H1 (cell line): Measurements from ENCODE around the gene DLST. TPM values are rescaled to one million over a fixed set of nuclear protein-coding genes. Genes with fewer than 3 reads are reported as not detected.

Experiments used
- CTCF ChIA-PET: fragments of 300-600 bp; sonication (Branson Sonifier 250); formaldehyde crosslinking; loops from one replicate; lab custom pipeline; 2021; ENCODE audit not compliant: partially characterized antibody; lab: Charles Lee
- POLR2A ChIA-PET: fragments of 300-600 bp; sonication (Branson Sonifier 250); formaldehyde crosslinking; loops from one replicate; lab custom pipeline; 2021; ENCODE audit warnings: inconsistent platforms; ENCODE audit not compliant: partially characterized antibody; lab: Charles Lee
- DNase-seq, 2 experiments: peaks; one replicate each; pipeline versions ENCODE4 v3.0.0 to v3.0.0-alpha.2; 2010 to 2022; ENCODE audit warnings: low spot score in 2 of 2, low read depth in 1 of 2, mixed read lengths in 1 of 2
- FAIRE-seq: peaks from 2 replicates; lab custom pipeline; 2011; peaks lifted over from hg19 to GRCh38; lab: Jason Lieb, UNC
- H2AFZ ChIP-seq: 2 replicates; pipeline ENCODE4 v1.8.1; 2012; ENCODE audit warnings: low read length, inconsistent platforms
- H2AK5ac ChIP-seq: 2 replicates; pipeline ENCODE4 v1.6.1; 2013; ENCODE audit warnings: low read depth, low read length
- H2BK120ac ChIP-seq: replicated peaks from 2 replicates; pipeline ENCODE3; 2013; ENCODE audit warnings: low read depth, low read length, inconsistent platforms
- H2BK12ac ChIP-seq: 2 replicates; pipeline ENCODE4 v1.6.1; 2013; ENCODE audit warnings: low read depth, low read length
- H2BK15ac ChIP-seq: 2 replicates; pipeline ENCODE4 v1.6.1; 2013; ENCODE audit warnings: low read length
- H2BK20ac ChIP-seq: 2 replicates; pipeline ENCODE4 v1.6.1; 2013; ENCODE audit warnings: low read length
- H2BK5ac ChIP-seq: 2 replicates; pipeline ENCODE4 v1.6.1; 2013; ENCODE audit warnings: low read depth, low read length
- H3K14ac ChIP-seq: 2 replicates; pipeline ENCODE4 v1.6.1; 2013; ENCODE audit warnings: inconsistent platforms; ENCODE audit not compliant: insufficient read length
- H3K18ac ChIP-seq: 2 replicates; pipeline ENCODE4 v1.6.1; 2013; ENCODE audit warnings: low read length; ENCODE audit errors: extremely low read depth
- H3K23ac ChIP-seq: 2 replicates; pipeline ENCODE4 v1.6.1; 2013; ENCODE audit warnings: inconsistent platforms; ENCODE audit not compliant: insufficient read length
- H3K23me2 ChIP-seq: 2 replicates; pipeline ENCODE4 v1.6.1; 2013; ENCODE audit warnings: low read depth, low read length
- H3K27ac ChIP-seq: 2 replicates; pipeline ENCODE4 v1.6.1; 2011; ENCODE audit warnings: low read depth, low read length, inconsistent platforms
- H3K27me3 ChIP-seq, 4 experiments: replicated peaks in 1 of 4; 1 replicate in 1 of 4; 2 replicates in 3 of 4; pipeline versions ENCODE4 v1.6.1 to v1.8.1; 2011 to 2013; ENCODE audit warnings: low read length in 3 of 4, mild to moderate bottlenecking in 3 of 4, inconsistent platforms in 2 of 4, mixed read lengths in 2 of 4, moderate library complexity in 1 of 4; ENCODE audit not compliant: control insufficient read depth in 3 of 4, insufficient read depth in 3 of 4; ENCODE audit errors: extremely low read depth in 1 of 4
- H3K36me3 ChIP-seq, 4 experiments: 2 replicates each; pipeline versions ENCODE4 v1.6.1 to v1.8.1; 2011 to 2013; ENCODE audit warnings: mild to moderate bottlenecking in 4 of 4, low read length in 3 of 4, moderate library complexity in 2 of 4, control low read depth in 1 of 4, inconsistent platforms in 1 of 4; ENCODE audit not compliant: insufficient read depth in 4 of 4, control insufficient read depth in 2 of 4
- H3K4ac ChIP-seq: replicated peaks from 2 replicates; pipeline ENCODE3; 2013; ENCODE audit warnings: low read length, low read depth, mixed read lengths, inconsistent platforms; ENCODE audit not compliant: insufficient read length
- H3K4me1 ChIP-seq, 4 experiments: replicated peaks in 1 of 4; 1 replicate in 1 of 4; 2 replicates in 3 of 4; pipeline versions ENCODE4 v1.6.1 to v1.8.1; 2011 to 2013; ENCODE audit warnings: low read length in 3 of 4, inconsistent platforms in 2 of 4, mixed read lengths in 1 of 4; ENCODE audit not compliant: insufficient read depth in 4 of 4, control insufficient read depth in 3 of 4
- H3K4me2 ChIP-seq, 2 experiments: 2 replicates each; pipeline versions ENCODE4 v1.6.1 to v1.8.1; 2011 to 2013; ENCODE audit warnings: low read depth in 2 of 2, low read length in 2 of 2, control low read depth in 1 of 2, inconsistent platforms in 1 of 2, mild to moderate bottlenecking in 1 of 2; ENCODE audit not compliant: insufficient read depth in 1 of 2
- H3K4me3 ChIP-seq, 4 experiments: fragments of 200-600, 300-600 bp in 1 of 4; sonication (generic), shearing (Covaris generic), sonication (Bioruptor Twin) in 1 of 4; 2 replicates each; pipeline versions ENCODE4 v1.5.1 to v1.8.1; 2011 to 2016; ENCODE audit warnings: low read length in 4 of 4, low read depth in 3 of 4, control low read depth in 2 of 4, inconsistent platforms in 2 of 4, mild to moderate bottlenecking in 2 of 4, mixed read lengths in 1 of 4, moderate library complexity in 1 of 4; ENCODE audit not compliant: insufficient read depth in 2 of 4; ENCODE audit errors: extremely low read depth in 1 of 4
- H3K56ac ChIP-seq: replicated peaks from 2 replicates; pipeline ENCODE3; 2013; ENCODE audit warnings: low read depth, mild to moderate bottlenecking, mixed read lengths, low read length, inconsistent platforms; ENCODE audit not compliant: insufficient read length
- H3K79me1 ChIP-seq: 2 replicates; pipeline ENCODE4 v1.6.1; 2013; ENCODE audit warnings: low read depth, low read length, control low read depth
- H3K79me2 ChIP-seq, 2 experiments: 2 replicates each; pipeline versions ENCODE4 v1.6.1 to v1.8.1; 2012 to 2013; ENCODE audit warnings: low read length in 2 of 2, mild to moderate bottlenecking in 2 of 2, inconsistent platforms in 1 of 2; ENCODE audit not compliant: insufficient read depth in 2 of 2, control insufficient read depth in 1 of 2
- H3K9ac ChIP-seq, 4 experiments: replicated peaks in 1 of 4; 1 replicate in 1 of 4; 2 replicates in 3 of 4; pipeline versions ENCODE4 v1.6.1 to v1.8.1; 2011 to 2013; ENCODE audit warnings: low read depth in 3 of 4, low read length in 3 of 4, control low read depth in 2 of 4, mild to moderate bottlenecking in 2 of 4, moderate library complexity in 2 of 4, inconsistent platforms in 1 of 4; ENCODE audit errors: extremely low read depth in 1 of 4
- H3K9me3 ChIP-seq, 2 experiments: 2 replicates each; pipeline versions ENCODE4 v1.6.1 to v1.8.1; 2012 to 2013; ENCODE audit warnings: mild to moderate bottlenecking in 2 of 2, moderate library complexity in 2 of 2, control low read depth in 1 of 2, inconsistent platforms in 1 of 2, low read depth in 1 of 2, low read length in 1 of 2, mixed read lengths in 1 of 2; ENCODE audit not compliant: insufficient read depth in 2 of 2
- H4K20me1 ChIP-seq, 2 experiments: replicated peaks in 1 of 2; 2 replicates each; pipeline versions ENCODE3 to v1.8.1; 2011 to 2013; ENCODE audit warnings: inconsistent platforms in 2 of 2, low read length in 2 of 2, mild to moderate bottlenecking in 1 of 2; ENCODE audit not compliant: insufficient read depth in 2 of 2, control insufficient read depth in 1 of 2
- H4K5ac ChIP-seq: 2 replicates; pipeline ENCODE4 v1.6.1; 2013; ENCODE audit warnings: low read length, low read depth, mixed read lengths, inconsistent platforms; ENCODE audit not compliant: insufficient read length
- H4K8ac ChIP-seq: 2 replicates; pipeline ENCODE4 v1.8.0; 2013; ENCODE audit warnings: mild to moderate bottlenecking, moderate library complexity, low read length, inconsistent platforms; ENCODE audit not compliant: insufficient read depth; ENCODE audit errors: extremely low read depth
- H4K91ac ChIP-seq: replicated peaks from 2 replicates; pipeline ENCODE3; 2013; ENCODE audit warnings: low read length, mixed read lengths, inconsistent platforms; ENCODE audit not compliant: insufficient read length
- ASH2L ChIP-seq: fragments of 200-600, 300-600 bp; sonication (generic); IDR thresholded peaks from one replicate; pipeline ENCODE4 v1.7.1; 2017; ENCODE audit warnings: low read length
- CHD1 ChIP-seq: IDR thresholded peaks from 2 replicates; pipeline ENCODE4 v1.6.1; 2012; ENCODE audit warnings: low read depth, low read length, improper control_type of control experiment
- GABPA ChIP-seq: IDR thresholded peaks from 2 replicates; pipeline ENCODE4 v1.6.1; 2011; ENCODE audit warnings: mild to moderate bottlenecking, low read length, moderate library complexity, borderline replicate concordance; ENCODE audit not compliant: insufficient read depth
- GTF2F1 ChIP-seq: IDR thresholded peaks from 2 replicates; pipeline ENCODE4 v1.6.1; 2012; ENCODE audit warnings: low read depth, low read length, improper control_type of control experiment, borderline replicate concordance
- KDM1A ChIP-seq: fragments of 200-600, 300-600 bp; sonication (generic); IDR thresholded peaks from 2 replicates; pipeline ENCODE4 v1.7.1; 2016; ENCODE audit warnings: mild to moderate bottlenecking, low read length, borderline replicate concordance
- MAFK ChIP-seq: IDR thresholded peaks from 2 replicates; pipeline ENCODE4 v1.6.1; 2012; ENCODE audit warnings: low read depth, mild to moderate bottlenecking, improper control_type of control experiment, low read length
- PHF8 ChIP-seq: fragments of 200-600 bp; sonication (generic); conservative IDR thresholded peaks from 2 replicates; pipeline ENCODE4 v1.7.1; 2012; ENCODE audit warnings: low read depth, mild to moderate bottlenecking, inconsistent platforms, low read length, moderate library complexity
- RAD21 ChIP-seq, 2 experiments: IDR thresholded peaks in 1 of 2; conservative IDR thresholded peaks in 1 of 2; 2 replicates each; pipeline ENCODE4 v1.6.1; 2011; ENCODE audit warnings: low read depth in 2 of 2, low read length in 2 of 2, improper control_type of control experiment in 1 of 2, inconsistent platforms in 1 of 2, mild to moderate bottlenecking in 1 of 2, moderate library complexity in 1 of 2
- RBBP5 ChIP-seq: IDR thresholded peaks from 2 replicates; pipeline ENCODE4 v1.7.1; 2012; ENCODE audit warnings: low read depth, mild to moderate bottlenecking, inconsistent platforms, low read length, moderate library complexity, borderline replicate concordance
- SIRT6 ChIP-seq: IDR thresholded peaks from one replicate; pipeline ENCODE4 v1.7.1; 2012; ENCODE audit warnings: low read length, inconsistent platforms
- TAF1 ChIP-seq: IDR thresholded peaks from 2 replicates; pipeline ENCODE4 v1.6.1; 2011; ENCODE audit warnings: mild to moderate bottlenecking, low read depth, low read length
- ZNF274 ChIP-seq: IDR thresholded peaks from 2 replicates; pipeline ENCODE4 v1.7.0; 2012; ENCODE audit warnings: low read length, borderline replicate concordance; ENCODE audit errors: extremely low read depth
- WGBS, 2 experiments: shearing (Covaris generic) in 1 of 2; methylation state at CpG; one replicate each; pipeline versions ENCODE4 v1.1.6 to v1.1.7; 2013 to 2015; ENCODE audit warnings: low lambda C conversion rate in 2 of 2, mixed read lengths in 2 of 2, inconsistent platforms in 1 of 2, low coverage in 1 of 2, missing lambda C conversion rate in 1 of 2; ENCODE audit not compliant: insufficient replicate concordance in 2 of 2, insufficient coverage in 1 of 2, insufficient read length in 1 of 2; ENCODE audit errors: extremely low coverage in 1 of 2, missing lambda C conversion rate in 1 of 2; 5-methylcytosine and 5-hydroxymethylcytosine counted together
- polyA plus RNA-seq, 7 experiments: library from polyadenylated mRNA; depleted of rRNA in 3 of 7; stranded (reverse) in 5 of 7; unstranded in 2 of 7; fragments of >200 nt in 5 of 7; fragments of 200-250 nt in 2 of 7; gene quantifications; 1 replicate in 5 of 7; 2 replicates in 1 of 7; 4 replicates in 1 of 7; pipeline versions ENCODE4 v1.2.1 to v1.2.3, GENCODE V29; 2011 to 2013; ENCODE audit warnings: missing spikeins in 2 of 7, mixed read lengths in 2 of 7
- total RNA-seq: library from RNA; stranded (reverse); fragmentation: NEBNext Ultra II Directional; extraction: Animal tissue kit (Norgen Biotek cat#: 25700); gene quantifications from 2 replicates; pipeline ENCODE4 v1.2.1, GENCODE V29; 2021
- TF ChIP-seq, protein P1 (sequence below): IDR thresholded peaks from 2 replicates; pipeline ENCODE4 v1.6.1; 2011; ENCODE audit warnings: low read length, improper control_type of control experiment

Gene DLST
- total and polyA plus RNA-seq, 2 of the 8 experiments (the other 6 are each of a cell fraction or from before 2014, with no cell fraction given): 96.5 to 117 TPM

DNA sequence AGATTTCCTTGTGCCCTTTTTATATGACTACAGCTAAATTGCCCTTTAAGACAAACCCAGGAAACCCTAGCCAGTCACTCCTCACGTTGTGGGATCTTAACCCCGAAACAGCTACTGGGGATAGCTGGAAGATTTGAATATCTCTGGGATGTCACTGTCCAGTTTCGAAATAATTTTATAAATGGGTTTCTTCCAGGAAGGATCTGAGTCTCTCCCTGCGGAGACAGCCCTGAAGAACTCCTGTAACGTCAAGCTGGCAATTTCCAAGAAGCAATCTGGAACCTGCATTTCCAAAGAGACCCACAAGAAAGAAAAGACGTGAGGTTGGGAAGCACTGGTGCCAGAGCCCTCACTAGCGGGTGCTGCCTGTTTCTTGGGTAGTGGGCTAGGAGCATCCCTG is 26.7 kb upstream of the DLST start:
- Histone ChIP-seq H3K9ac (no peak overlapping the region), H3K14ac (no peak overlapping the region), H2BK5ac (no peak overlapping the region), H2BK20ac (no peak overlapping the region), H2BK120ac (no peak overlapping the region), H2AK5ac (no peak overlapping the region), H3K4me1 (no peaks in the 10 kb centered on the region), H3K36me3 (no peaks in the 10 kb centered on the region), H2BK15ac (no peak overlapping the region), H4K20me1 (no peaks in the 10 kb centered on the region), H2BK12ac (no peak overlapping the region), H3K27me3 (no peaks in the 10 kb centered on the region), H4K8ac (no peak overlapping the region), H3K79me1 (no peaks in the 10 kb centered on the region), H3K4me3 (no peak overlapping the region), H3K9me3 (no peaks in the 10 kb centered on the region), H3K56ac (no peak overlapping the region), H3K79me2 (no peaks in the 10 kb centered on the region), H3K18ac (no peak overlapping the region), H3K4me2 (no peak overlapping the region), H4K5ac (no peak overlapping the region), H3K27ac (no peak overlapping the region), H3K4ac (no peak overlapping the region), H3K23me2 (no peaks in the 10 kb centered on the region; the same call in 1 of the 2 replicates), H4K91ac (no peak overlapping the region), H2AFZ (no peak overlapping the region), H3K23ac (no peak overlapping the region)
- POLR2A ChIA-PET: interaction anchor here (1.1 to 8.6 kb wide), 4 partner anchors 27 to 67 kb away, joined by 3 to 80 read pairs (median 6); partner anchors contain the start of gene DLST
- FAIRE-seq (no peak), DNase-seq (no peak)
- WGBS, 2 experiments: 88% methylated on average over 7 of the region's 7 CpGs; no CpG with 5 or more reads in 1 of the 2 experiments
- CTCF ChIA-PET: interaction anchor here (0.9 to 18.3 kb wide), 7 partner anchors 9 to 246 kb away, joined by 3 to 509 read pairs (median 5); partner anchors contain the start of genes DLST and PROX2
- TF ChIP-seq MAFK (no peak), ZNF274 (no peak), GABPA (no peak), SIRT6 (no peak), PHF8 (no peak), ASH2L (no peak), GTF2F1 (no peak), TAF1 (no peak), RAD21 (IDR thresholded peaks at IDR 0.05 in 1 of 2, conservative IDR thresholded peaks at IDR 0.05 in 1 of 2; ENCODE audit: low read depth in 2 of 2, low read length in 2 of 2) (no peak), KDM1A (no peak), RBBP5 (no peak), CHD1 (no peak)
- TF ChIP-seq, protein P1, sequence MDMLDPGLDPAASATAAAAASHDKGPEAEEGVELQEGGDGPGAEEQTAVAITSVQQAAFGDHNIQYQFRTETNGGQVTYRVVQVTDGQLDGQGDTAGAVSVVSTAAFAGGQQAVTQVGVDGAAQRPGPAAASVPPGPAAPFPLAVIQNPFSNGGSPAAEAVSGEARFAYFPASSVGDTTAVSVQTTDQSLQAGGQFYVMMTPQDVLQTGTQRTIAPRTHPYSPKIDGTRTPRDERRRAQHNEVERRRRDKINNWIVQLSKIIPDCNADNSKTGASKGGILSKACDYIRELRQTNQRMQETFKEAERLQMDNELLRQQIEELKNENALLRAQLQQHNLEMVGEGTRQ: no peak
